Loucy (cell line): ENCODE data around the gene RPS3.

Source experiments
- CTCF ChIP-seq: fragments of 200-600 bp; sonication (generic); conservative IDR thresholded peaks from 2 replicates; pipeline ENCODE4 v1.5.1; 2014; ENCODE audit warnings: mild to moderate bottlenecking, antibody characterized with exemption, low read length
- EZH2phosphoT487 ChIP-seq: fragments of 200-600 bp; IDR thresholded peaks from 2 replicates; pipeline ENCODE4 v1.6.1; 2018; ENCODE audit warnings: antibody characterized with exemption, mild to moderate bottlenecking, moderate library complexity, borderline replicate concordance

GRCh38 chr11:75442161-75442885, 43.0 kb downstream of the RPS3 start:
- TF ChIP-seq CTCF = no peak
- no peak for TF ChIP-seq EZH2phosphoT487
